GM21367 (cell line): ENCODE measurements around the gene MYT1.
"Not testable (repeated sequence)": the region's sequence is repeated elsewhere in the genome, so short reads cannot be mapped to it uniquely, and the experiment has no call there.

Source experiments
- ATAC-seq: cut with Tn5 transposase; IDR thresholded peaks from one replicate; pipeline ENCODE4 v1.9.1; 2021; ENCODE audit not compliant: unreplicated experiment

MYT1 gene

DNA sequence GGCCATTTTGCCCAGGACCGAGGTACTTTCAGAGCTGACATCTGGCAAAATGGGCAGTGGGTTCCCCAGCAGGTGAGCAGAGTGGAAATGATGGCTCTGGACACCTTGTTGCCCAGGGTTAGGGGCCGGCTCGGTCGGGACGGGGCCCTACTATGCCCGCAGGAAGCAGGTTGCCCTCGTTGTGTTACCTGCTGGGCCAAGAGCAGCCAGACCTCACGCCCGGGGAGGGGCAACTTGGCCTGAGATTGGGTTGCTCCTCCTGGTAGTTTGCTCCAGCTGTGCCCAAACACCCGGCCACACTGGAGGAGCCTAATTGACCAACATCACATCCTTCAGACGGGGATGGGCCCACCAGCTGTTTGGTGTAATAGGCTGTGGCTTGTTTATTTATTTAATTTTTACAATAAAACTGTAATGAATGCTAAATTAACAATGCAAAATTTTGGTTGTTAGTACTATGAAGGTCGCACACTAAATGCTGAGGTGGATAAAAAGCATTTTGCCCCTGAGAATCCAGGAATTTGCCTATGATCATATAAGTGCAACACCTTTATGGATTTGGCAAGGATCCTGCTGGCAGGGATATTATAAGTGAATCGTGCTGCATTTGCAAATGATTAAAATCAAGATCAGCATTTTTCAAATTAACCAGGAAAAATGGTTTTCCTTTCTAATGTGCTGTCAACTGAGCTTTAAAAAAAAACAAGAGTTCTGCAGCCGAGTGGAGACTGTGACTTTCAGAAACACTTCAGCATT is 64.7 kb downstream of the MYT1 start:
- ATAC-seq = no peak

DNA sequence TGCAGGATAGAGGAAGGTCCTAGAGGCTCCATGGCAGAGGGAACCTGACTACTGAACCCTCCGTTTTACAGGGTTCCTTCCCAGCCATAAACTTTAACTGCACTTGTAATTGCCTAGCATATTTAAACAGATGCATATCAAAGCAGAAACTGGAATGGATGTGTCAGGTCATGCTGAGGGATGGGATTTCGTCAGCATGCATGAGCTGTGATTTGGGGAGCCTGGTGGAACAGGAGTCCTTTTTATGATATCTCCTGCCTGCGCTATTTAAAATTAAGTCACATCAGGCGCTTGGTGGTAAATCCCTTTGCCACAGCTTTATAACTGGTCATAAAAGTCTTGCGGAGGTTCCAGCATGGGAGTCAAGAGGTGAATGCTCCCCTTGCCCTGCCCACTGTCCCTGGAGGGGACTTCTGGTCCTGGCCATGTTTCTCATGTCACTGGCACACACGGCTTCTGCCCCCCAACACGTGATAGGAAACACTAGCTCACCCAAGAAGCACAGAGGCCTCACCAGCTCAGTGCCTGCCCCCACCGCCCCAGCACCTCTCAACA is 65.3 kb downstream of the MYT1 start:
- ATAC-seq = no peak

DNA sequence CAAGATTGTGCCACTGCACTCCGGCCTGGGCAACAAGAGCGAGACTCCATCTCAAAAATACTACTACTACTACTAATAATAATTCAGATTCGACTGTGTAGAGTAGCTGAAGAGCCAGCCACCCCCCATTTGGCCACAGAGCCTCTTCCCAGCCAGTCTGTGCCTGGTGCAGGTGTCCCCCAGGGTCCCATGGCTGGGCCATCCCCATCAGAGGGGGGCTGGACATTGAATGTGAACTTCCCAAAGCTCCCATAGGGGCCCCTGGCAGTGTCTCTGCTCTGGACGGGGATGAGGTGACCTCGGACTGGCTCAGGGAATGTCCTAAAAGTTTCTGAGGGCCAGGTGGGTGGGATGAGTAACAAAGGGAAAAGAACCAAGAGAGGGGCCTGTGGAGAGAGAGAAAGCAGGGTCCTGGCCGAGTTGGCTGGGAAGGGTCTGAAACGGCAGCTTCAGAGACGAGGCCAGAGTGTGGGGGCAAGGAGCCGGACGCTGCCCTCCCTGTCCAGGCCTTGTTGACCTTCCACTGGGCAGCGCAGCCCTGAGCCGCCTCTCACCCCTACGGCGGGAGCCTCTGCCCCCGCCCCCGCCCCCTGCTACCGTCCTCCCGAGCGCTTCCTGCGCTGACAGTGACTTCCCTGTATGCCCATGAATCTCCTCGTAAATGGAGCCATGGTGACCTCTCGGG is 66.4 kb downstream of the MYT1 start:
- ATAC-seq = no peak

DNA sequence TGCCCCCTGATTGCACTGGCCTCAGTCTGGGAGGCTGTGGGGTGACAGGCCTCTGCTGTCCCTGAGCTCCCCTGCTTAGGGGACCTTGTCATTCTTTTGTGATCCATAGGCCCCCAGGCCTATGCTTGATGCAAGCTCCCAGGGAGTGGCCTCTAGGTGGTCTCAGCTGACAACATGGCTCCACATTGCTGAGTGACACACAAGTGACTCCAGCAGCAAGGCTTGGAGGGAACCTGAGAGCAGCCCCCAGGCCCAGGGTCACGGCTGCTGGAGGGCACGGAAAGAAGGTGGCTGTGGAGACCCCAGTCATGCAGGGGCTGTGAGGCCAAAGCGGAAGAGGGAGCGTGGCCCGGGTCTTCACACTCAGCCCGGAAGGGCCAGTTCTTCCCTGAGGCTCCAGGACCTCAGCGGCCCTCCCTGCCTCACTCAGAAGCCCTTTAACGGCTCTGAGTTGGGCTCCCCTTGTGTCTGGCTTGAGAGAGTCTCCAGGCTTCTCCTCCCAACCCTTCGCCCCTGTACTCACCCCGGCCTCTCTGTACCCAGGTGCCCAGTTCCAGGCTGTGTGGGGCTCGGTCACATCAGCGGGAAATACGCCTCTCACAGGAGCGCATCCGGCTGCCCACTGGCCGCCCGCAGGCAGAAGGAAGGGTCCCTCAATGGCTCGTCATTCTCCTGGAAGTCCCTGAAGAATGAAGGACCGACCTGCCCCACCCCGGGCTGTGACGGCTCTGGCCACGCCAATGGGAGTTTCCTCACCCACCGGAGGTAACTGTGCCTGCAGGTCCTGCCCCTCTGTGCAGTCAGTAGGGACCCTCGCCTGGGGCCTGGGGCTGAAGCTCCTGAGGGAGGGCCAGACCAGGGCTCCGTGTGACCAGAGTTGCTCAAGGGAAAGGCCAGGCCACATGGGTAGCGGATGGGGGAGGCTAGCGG is 67.6 kb downstream of the MYT1 start:
- ATAC-seq = no peak

DNA sequence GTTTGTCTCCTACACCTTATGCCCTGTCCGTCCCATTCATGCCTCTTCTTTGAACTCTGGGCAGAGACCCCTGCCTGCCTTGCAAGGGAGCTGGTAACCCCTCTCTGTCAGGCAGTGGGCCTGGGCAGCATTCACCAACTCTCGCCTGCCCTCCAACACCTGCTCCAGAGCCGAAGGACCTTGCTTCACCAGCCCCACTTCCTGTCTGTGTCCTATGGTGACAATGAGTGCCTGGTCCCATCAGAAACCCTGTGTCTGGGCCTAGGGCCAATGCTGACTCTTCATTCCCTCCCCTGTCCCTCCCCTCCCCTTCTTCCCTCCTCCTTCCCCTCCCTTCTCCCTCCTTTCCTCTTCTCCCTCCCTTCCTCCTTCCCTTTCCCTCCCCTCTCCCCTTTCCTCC is 68.5 kb downstream of the MYT1 start:
- ATAC-seq = no peak

DNA sequence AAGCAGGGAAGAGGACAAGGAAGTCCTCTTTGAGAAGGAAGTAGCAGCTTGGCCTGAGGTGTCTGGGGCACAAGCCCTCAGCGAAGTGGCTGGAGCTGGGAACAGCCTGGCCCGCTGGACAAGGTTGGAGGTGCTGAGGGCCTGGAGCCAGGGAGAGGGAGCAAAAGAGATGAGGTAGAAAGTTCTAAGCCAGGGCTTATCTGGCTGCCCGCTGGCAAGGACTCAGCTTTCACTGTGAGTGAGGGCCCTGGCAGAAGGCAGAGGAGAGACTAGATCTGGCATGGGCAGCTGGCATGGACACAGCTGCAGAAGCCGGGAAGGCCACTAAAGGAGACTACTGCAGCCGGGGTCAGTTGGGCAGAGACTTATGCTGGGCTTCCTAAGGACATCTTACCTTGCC is 69.5 kb downstream of the MYT1 start:
- ATAC-seq = no peak

DNA sequence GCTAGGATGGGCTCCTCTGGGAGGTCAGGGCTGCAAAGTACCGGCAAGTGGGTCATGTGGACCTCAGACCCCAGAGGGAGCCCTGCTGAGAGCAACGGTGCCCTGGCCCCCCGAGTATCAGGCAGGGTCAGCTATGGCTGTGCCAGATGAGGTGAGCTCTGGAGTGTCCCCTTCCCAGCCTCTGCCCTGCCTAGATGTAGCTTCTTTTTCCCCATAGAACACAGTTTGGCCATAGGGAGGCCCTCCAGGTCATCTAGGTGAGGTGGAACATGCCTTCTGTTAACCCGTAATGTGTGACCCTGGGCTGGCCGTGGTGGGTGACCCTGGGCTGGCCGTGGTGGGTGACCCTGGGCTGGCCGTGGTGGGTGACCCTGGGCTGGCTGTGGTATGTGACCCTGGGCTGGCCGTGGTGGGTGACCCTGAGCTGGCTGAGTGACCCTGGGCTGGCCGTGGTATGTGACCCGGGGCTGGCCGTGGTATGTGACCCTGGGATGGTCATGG is 70.1 kb downstream of the MYT1 start:
- ATAC-seq = no peak

DNA sequence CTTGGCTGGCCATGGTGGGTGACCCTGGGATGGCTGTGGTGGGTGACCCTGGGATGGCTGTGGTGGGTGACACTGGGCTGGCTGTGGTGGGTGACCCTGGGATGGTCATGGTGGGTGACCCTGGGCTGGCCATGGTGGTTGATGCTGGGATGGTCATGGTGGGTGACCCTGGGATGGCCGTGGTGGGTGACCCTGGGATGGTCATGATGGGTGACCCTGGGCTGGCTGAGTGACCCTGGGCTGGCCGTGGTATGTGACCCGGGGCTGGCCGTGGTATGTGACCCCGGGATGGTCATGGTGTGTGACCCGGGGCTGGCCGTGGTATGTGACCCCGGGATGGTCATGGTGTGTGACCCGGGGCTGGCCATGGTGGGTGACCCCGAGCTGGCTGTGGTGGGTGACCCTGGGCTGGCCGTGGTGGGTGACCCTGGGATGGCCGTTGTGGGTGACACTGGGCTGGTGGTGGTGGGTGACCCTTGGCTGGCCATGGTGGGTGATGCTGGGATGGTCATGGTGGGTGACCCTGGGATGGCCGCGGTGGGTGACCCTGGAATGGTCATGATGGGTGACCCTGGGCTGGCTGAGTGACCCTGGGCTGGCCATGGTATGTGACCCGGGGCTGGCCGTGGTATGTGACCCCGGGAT is 70.8 kb downstream of the MYT1 start:
- ATAC-seq = not testable (repeated sequence)

DNA sequence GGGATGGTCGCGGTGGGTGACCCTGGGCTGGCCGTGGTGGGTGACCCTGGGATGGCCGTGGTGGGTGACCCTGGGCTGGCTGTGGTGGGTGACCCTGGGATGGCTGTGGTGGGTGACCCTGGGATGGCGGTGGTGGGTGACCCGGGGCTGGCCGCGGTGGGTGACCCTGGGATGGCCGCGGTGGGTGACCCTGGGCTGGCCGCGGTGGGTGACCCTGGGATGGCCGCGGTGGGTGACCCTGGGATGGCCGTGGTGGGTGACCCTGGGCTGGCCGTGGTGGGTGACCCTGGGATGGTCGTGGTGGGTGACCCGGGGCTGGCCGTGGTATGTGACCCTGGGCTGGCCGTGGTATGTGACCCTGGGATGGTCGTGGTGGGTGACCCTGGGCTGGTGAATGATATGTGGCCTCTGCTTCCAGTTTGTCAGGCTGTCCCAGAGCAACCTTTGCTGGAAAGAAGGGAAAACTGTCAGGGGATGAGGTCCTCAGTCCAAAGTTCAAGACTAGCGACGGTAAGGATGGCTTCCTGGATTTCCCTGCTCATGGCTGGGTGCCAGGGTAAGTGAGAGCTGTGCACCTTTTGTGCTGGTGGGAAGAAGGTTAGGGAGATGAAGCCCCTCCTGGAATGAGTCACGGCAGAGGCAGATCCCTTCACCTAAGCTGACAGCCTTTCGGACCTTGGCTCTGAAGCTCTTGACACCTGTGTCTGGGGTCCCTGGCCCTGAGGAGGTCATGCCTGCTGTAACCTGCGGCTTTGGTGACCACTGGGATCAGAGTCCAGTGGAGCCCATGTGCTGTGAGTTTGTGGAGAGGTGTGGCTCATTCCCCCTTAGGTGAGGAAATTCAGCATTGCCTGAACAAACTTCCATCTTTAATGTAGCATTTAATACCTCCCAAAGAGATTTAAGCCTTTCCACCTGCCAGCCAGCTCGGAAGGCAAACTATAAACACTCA is 72.2 kb downstream of the MYT1 start:
- ATAC-seq = no peak

DNA sequence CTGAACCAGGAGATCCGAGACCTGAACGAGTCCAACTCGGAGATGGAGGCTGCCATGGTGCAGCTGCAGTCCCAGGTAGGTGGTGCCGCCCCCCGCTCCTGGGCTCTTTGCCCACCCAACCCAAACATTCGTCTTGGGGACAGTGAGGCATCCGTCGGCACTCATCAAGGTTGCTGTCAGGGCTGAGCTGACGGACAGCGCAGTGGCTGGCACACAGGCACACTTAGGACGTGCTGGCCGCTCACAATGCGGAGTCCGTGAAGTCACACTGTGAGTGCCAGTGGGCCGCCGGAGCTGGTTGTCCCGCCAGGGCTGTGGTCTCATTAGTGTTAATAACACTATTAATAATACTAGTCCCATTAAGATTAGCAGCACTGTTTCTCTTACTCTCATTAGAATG is 73.1 kb downstream of the MYT1 start:
- ATAC-seq = no peak

DNA sequence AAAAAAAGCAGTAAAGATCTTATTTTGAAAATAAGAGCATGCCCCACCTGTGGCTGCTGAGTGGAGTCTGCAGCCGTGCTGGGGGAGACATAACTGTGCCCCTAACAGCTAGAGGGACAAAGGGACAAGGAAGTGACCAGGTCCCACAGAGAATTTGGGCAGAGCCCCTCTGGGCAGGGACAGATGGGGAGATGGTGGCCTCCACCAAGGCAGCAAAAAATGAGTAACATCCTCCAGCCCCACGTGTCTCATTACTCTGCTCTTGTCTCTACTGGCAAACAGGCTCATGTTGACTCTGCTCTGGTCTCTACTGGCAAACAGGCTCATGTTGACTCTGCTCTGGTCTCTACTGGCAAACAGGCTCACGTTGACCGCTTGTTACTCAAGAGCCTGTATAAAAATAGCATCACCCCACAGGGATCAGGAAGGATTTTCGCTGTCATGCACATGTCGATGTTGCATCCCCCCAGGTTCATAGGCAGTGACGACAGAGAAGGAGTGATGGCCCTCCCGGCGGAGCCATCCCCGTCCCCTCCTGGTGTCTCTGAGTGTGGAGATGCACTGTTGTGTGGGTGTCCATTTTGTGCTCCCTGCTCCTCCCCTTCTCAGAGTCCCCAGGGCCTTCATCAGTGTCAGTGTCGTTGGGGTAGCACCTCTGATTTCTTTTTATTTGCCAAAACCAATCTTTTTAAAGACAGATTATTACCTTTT is 74.0 kb downstream of the MYT1 start:
- ATAC-seq = no peak

DNA sequence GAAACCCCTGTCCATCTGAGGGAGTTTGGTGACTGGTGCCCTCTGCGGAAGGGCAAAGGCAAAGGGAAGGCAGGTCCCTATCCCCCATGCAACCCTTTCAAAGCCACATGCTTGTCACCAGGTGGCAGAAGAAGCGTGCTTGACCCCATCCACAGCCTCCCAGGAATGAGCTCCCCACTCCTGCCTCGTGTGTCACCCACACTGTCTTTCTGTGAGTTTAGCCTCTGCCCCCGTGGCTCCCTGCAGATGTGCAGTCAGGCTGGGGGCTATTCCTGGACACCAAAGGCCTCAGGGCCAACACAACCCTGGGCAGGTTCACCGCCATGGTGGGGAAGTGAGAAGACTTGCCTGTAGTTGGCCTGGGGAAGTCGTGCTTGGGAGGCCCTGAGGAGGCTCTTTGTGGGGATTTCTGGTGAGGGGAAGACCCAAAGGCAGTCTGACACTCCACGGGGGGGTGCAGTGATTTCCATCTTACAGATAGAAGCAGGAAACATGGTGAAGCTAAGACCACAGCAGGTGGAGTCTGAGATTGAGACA is 74.7 kb downstream of the MYT1 start:
- no peak for ATAC-seq

DNA sequence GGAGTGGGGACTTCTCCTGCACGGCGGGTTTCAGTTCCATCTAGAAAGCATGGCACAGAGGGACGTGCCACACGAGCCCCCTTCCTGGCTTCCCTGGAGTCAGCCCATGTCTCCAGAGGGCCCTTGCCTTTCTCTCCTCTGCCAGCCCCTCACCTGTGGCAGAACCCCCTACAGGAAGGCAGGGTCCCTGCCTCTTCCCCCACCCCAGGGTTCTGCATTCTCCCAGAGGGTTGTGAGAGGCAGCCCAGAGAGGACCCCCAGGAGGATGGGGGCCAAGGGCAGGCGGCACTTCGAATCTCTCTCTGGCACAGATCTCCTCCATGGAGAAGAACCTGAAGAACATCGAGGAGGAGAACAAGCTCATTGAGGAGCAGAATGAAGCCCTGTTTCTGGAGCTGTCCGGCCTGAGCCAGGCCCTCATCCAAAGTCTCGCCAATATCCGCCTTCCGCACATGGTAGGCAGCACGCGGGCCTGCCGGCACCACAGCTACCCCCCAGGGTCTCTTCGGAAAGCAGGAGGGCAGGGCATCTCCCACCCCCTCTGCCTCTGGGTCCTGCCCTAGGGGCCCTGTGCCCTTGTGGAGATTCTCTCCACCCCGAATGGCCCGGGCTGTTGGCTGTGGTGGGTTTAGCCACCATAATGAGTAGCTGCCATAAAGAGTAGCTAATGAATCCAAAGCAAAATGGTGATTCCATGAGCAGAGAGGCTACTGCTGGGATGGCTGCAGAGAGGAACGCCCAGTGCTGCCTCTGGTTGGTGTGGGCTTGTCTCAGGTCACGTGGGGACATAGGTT is 75.4 kb downstream of the MYT1 start:
- ATAC-seq = no peak

DNA sequence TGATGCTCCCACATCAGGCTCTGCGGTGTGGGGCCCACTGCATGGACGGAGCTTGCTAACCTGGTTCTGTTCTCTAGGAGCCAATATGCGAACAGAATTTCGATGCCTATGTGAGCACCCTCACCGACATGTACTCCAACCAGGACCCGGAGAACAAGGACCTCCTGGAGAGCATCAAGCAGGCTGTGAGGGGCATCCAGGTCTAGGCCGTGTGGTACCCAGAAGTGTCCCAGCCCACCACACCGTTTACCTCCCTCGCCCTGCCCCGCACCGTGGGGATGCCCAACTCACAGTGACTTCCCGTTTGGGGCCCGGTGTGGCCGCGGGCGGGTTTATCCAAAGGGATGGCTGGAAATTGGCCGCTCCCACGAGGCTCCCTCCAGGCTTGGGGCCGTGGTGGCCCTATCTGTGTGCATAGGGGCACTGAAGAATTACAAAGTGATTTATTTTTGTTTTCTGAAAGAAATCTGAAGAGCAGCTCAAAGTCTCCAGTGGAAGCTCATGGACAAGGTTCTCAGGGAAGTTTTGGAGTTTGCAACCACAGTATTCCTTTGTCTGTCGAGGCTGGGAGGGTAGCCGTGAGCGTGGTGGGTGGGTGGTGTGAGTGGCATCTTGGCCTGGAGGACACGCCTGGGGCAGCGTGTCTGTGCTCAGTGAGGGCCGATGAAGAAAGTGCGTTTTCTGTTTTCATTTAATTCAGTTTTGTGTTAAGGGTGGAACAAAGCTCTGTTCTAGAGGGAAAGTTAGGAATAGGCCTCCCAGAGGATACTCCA is 76.2 kb downstream of the MYT1 start:
- no peak for ATAC-seq

DNA sequence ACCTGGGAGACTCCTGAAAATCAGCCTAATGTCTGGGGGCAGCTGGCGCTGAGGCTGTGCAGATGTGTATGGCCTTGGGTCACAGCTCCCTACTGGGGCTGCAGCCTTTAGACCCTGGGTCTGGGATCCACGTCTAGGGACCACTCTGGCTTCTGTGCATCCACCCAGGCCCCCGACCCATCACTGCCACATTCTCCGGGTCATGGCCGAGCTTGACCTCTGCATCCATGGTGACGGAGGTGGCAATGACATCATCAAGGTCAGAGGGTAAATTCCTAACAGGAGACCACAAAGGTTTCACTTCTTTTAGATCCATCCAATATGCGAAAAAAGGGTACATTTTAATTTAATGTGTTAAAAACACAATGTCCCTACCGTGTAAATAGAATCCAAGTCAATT is 76.8 kb downstream of the MYT1 start:
- ATAC-seq = no peak

DNA sequence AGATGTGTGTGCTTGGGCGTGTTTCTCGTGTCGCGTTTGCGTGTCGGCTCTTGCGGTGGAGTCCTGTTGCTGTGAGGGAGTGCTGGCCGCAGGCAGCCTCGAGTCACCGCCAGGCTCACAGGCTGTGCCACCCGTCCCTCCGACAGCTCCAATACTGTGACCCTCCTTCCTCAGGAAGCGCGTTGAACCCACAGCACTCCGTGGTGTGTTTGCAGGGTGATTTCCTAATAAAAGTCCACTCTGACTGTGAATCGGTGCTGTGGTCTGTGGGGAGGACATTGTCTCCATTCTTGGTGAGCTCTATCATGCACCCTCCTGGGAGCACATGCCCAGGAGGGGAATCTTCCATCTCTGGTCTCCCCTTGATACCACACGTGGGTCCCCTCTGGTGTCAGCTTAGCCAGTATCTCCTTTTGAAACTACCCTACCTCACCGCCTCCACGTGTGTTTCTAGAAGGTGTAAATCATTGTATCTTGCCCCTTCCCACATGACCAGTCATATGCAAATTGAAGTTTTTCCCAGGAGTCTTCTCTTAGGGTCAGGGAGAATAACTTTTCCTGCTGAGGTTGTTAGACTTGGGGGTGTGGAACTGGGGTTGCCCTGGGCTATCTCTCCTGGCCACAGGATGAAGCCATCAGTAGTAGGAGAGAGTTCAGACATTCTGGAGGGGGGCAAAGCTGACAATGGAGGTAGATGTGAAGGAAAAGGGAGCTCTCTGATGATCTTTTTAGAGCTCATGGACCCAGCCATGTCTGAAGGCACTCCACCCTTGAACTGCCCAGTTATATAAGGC is 77.9 kb downstream of the MYT1 start:
- no peak for ATAC-seq
